Measurements from ENCODE around the gene TMEM144. TPM values are rescaled to one million over a fixed set of nuclear protein-coding genes. Genes with fewer than 3 reads are reported as not detected.

Gene TMEM144
- total RNA-seq, 1 experiment from 2014 or later: 5.4 TPM

DNA sequence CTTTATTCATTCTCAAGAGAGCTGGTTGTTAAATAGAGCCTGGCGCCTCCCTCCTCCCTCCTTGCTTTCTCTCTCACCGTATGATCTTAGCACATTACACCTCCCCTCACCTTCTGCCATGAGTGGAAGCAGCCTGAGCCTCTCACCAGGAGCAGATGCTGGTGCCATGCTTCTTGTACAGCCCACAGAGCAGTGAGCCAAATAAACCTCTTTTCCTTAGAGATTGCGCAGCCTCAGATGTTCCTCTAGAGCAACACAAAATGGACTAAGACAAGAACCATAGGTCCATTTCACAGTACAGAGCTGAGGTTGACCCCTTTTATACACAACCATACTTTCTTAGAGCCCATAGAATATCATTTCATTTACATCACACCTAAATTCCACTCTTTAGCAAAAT, 10.1 kb upstream of the TMEM144 start:
- TF ChIP-seq, protein P1, sequence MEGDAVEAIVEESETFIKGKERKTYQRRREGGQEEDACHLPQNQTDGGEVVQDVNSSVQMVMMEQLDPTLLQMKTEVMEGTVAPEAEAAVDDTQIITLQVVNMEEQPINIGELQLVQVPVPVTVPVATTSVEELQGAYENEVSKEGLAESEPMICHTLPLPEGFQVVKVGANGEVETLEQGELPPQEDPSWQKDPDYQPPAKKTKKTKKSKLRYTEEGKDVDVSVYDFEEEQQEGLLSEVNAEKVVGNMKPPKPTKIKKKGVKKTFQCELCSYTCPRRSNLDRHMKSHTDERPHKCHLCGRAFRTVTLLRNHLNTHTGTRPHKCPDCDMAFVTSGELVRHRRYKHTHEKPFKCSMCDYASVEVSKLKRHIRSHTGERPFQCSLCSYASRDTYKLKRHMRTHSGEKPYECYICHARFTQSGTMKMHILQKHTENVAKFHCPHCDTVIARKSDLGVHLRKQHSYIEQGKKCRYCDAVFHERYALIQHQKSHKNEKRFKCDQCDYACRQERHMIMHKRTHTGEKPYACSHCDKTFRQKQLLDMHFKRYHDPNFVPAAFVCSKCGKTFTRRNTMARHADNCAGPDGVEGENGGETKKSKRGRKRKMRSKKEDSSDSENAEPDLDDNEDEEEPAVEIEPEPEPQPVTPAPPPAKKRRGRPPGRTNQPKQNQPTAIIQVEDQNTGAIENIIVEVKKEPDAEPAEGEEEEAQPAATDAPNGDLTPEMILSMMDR (conservative IDR thresholded peaks at IDR 0.05; ENCODE audit: low read depth, low read length): no peak
- TF ChIP-seq EZH2phosphoT487 (IDR thresholded peaks at IDR 0.05; ENCODE audit: borderline replicate concordance, low read length) (no peak), EZH2 (IDR thresholded peaks at IDR 0.05; ENCODE audit: low read length, unreplicated experiment) (no peak)
- Histone ChIP-seq H3K4me2 (ENCODE audit: low read length) (no peak overlapping the region), H3K9me3 (ENCODE audit: low read length) (no peaks in the 10 kb centered on the region), H3K27me3 (ENCODE audit: low read length) (no peaks in the 10 kb centered on the region), H3K4me1 (ENCODE audit: insufficient read depth, low read length) (no peaks in the 10 kb centered on the region), H3K79me2 (ENCODE audit: low read length) (no peaks in the 10 kb centered on the region), H3F3A (ENCODE audit: low read length, unreplicated experiment) (no peaks in the 10 kb centered on the region), H3K4me3 (ENCODE audit: low read length) (no peak overlapping the region), H3K36me3 (ENCODE audit: low read depth, low read length) (no peaks in the 10 kb centered on the region), H2AFZ (ENCODE audit: low read length) (no peak overlapping the region), H3K9ac (ENCODE audit: low read length) (no peak overlapping the region), H4K20me1 (ENCODE audit: low read length) (no peaks in the 10 kb centered on the region), H3K27ac (ENCODE audit: low read length) (no peak overlapping the region), H3K9me2 (replicated peaks; ENCODE audit: low read length) (no peaks in the 10 kb centered on the region)
- DNase-seq (no peak), ATAC-seq (no peak)
- ChIA-PET CTCF (no interaction called here), POLR2A (ENCODE audit: unreplicated experiment) (no interaction called here)
- intact Hi-C loops (cut with micrococcal nuclease): no loop called here
- BruUV-seq (replicated peaks): no TSS peak

DNA sequence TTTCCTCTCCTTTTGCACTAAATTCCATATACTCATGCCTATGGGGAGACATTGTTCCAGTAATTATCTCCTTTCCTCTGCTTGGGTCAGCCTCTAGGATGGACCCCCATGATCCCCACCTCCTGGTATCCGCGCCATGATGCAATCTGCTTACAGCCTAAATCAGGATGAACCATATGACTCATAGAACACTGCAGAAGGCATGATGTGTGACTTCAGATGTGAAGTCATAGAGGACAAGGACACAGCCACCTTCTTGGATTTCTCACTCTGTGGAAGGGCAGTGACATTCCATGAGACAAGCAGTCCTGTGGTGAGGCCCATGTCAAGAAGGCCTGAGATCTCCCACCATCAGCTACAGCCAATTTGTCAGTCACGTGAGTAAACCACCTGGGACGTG, 9.0 kb upstream of the TMEM144 start:
- Histone ChIP-seq H2AFZ (ENCODE audit: low read length) (no peak overlapping the region), H3K4me2 (ENCODE audit: low read length) (no peak overlapping the region), H3K27me3 (ENCODE audit: low read length) (no peaks in the 10 kb centered on the region), H3K36me3 (ENCODE audit: low read depth, low read length) (no peaks in the 10 kb centered on the region), H3K9me2 (replicated peaks; ENCODE audit: low read length) (no peaks in the 10 kb centered on the region), H3F3A (ENCODE audit: low read length, unreplicated experiment) (no peaks in the 10 kb centered on the region), H3K9ac (ENCODE audit: low read length) (no peak overlapping the region), H4K20me1 (ENCODE audit: low read length) (no peaks in the 10 kb centered on the region), H3K27ac (ENCODE audit: low read length) (no peak overlapping the region), H3K4me1 (ENCODE audit: insufficient read depth, low read length) (no peaks in the 10 kb centered on the region), H3K9me3 (ENCODE audit: low read length) (no peaks in the 10 kb centered on the region), H3K79me2 (ENCODE audit: low read length) (no peaks in the 10 kb centered on the region), H3K4me3 (ENCODE audit: low read length) (no peak overlapping the region)
- ChIA-PET POLR2A (ENCODE audit: unreplicated experiment) (no interaction called here), CTCF (no interaction called here)
- intact Hi-C loops (cut with micrococcal nuclease): no loop called here
- ATAC-seq (no peak), DNase-seq (no peak)
- BruUV-seq (replicated peaks): no TSS peak
- TF ChIP-seq, protein P1 (conservative IDR thresholded peaks at IDR 0.05; ENCODE audit: low read depth, low read length): no peak
- TF ChIP-seq EZH2phosphoT487 (IDR thresholded peaks at IDR 0.05; ENCODE audit: borderline replicate concordance, low read length) (no peak), EZH2 (IDR thresholded peaks at IDR 0.05; ENCODE audit: low read length, unreplicated experiment) (no peak)

DNA sequence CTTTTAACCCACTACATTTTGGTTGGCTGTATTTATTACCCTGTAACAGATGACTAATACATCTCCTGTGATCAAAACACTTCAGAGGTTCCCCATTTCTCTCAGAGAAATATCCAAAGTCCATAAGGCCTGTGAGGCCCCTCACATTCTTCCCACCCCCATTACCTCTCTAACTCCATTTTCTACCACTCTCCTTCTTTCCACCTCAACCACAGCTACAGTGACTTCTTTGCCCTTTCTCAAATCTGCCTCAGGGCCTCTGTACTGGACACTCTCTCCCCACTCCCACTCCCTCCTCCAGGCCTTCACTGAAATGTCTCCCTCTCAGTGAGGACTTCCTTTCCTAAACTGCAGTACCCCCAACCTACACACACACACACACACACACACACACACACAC, 8.4 kb upstream of the TMEM144 start:
- Histone ChIP-seq H3K9me2 (replicated peaks; ENCODE audit: low read length) (no peaks in the 10 kb centered on the region), H4K20me1 (ENCODE audit: low read length) (no peaks in the 10 kb centered on the region), H3K9ac (ENCODE audit: low read length) (no peak overlapping the region), H3K36me3 (ENCODE audit: low read depth, low read length) (no peaks in the 10 kb centered on the region), H3K9me3 (ENCODE audit: low read length) (no peaks in the 10 kb centered on the region), H3K27me3 (ENCODE audit: low read length) (no peaks in the 10 kb centered on the region), H3K4me2 (ENCODE audit: low read length) (no peak overlapping the region), H3K79me2 (ENCODE audit: low read length) (no peaks in the 10 kb centered on the region), H3K27ac (ENCODE audit: low read length) (no peak overlapping the region), H3K4me3 (ENCODE audit: low read length) (no peak overlapping the region), H3K4me1 (ENCODE audit: insufficient read depth, low read length) (no peaks in the 10 kb centered on the region), H3F3A (ENCODE audit: low read length, unreplicated experiment) (no peaks in the 10 kb centered on the region), H2AFZ (ENCODE audit: low read length) (no peak overlapping the region)
- TF ChIP-seq EZH2phosphoT487 (IDR thresholded peaks at IDR 0.05; ENCODE audit: borderline replicate concordance, low read length) (no peak), EZH2 (IDR thresholded peaks at IDR 0.05; ENCODE audit: low read length, unreplicated experiment) (no peak)
- TF ChIP-seq, protein P1 (conservative IDR thresholded peaks at IDR 0.05; ENCODE audit: low read depth, low read length): no peak
- no peak for DNase-seq
- ChIA-PET POLR2A (ENCODE audit: unreplicated experiment) (no interaction called here), CTCF (no interaction called here)
- no peak for ATAC-seq
- no TSS peak for BruUV-seq (replicated peaks)
- intact Hi-C loops (cut with micrococcal nuclease): no loop called here

Data from PC-3 (cell line).